Neural progenitor cell (in vitro differentiated cells): Measurements from ENCODE around the gene PALB2.

Source experiments
- CTCF ChIP-seq: fragments of 200-600 bp; sonication (generic); IDR thresholded peaks from 2 replicates; pipeline ENCODE4 v1.5.1; 2017; ENCODE audit warnings: antibody characterized with exemption, mild to moderate bottlenecking
- EZH2 ChIP-seq: fragments of 200-600 bp; sonication (generic); IDR thresholded peaks from 2 replicates; pipeline ENCODE4 v1.6.1; 2017; ENCODE audit warnings: antibody characterized with exemption, mild to moderate bottlenecking, moderate library complexity

- TF ChIP-seq CTCF (no peak), EZH2 (no peak)
Observed at GRCh38 chr16:23640615-23640930, 537 bp downstream of the PALB2 start.
